22Rv1 (cell line): Measurements from ENCODE around the gene SRC.

Experiments
- CTCF ChIP-seq: fragments of 450-650 bp; IDR thresholded peaks from 2 replicates; pipeline ENCODE4 v1.5.1; 2017; ENCODE audit warnings: mild to moderate bottlenecking
- ZFX ChIP-seq: fragments of 450-650 bp; IDR thresholded peaks from 2 replicates; pipeline ENCODE4 v1.6.1; 2017; ENCODE audit warnings: antibody characterized with exemption, borderline replicate concordance

GRCh38 chr20:37343994-37344355, 2.0 kb upstream of the SRC start:
- TF ChIP-seq CTCF (no peak), ZFX (no peak)
